ENCODE results near the gene TNFRSF18.
"Not testable (repeated sequence)": the region's sequence is repeated elsewhere in the genome, so short reads cannot be mapped to it uniquely, and the experiment has no call there.

The TNFRSF18 gene

GRCh38 chr1:1200876-1201810, 5.2 kb downstream of the TNFRSF18 start:
- Mint-ChIP-seq H3K27me3 (peaks cover 8% of the 10 kb centered on the region), H3K4me3 (peak overlapping the region; percentile 46), H3K9me3 (no peaks in the 10 kb centered on the region), H3K27ac (peak overlapping the region; percentile 73), H3K4me1 (peaks cover 34% of the 10 kb centered on the region), H3K36me3 (no peaks in the 10 kb centered on the region)
- peak; percentile 72 for ATAC-seq

GRCh38 chr1:1199961-1200875, 6.2 kb downstream of the TNFRSF18 start:
- no peaks in the 10 kb centered on the region for H3K9me3 Mint-ChIP-seq
- H3K4me1 Mint-ChIP-seq: peaks cover 27% of the 10 kb centered on the region
- peak overlapping the region; percentile 35 for H3K4me3 Mint-ChIP-seq
- H3K27me3 Mint-ChIP-seq: peaks cover 8% of the 10 kb centered on the region
- ATAC-seq: no peak
- peaks cover 2% of the 10 kb centered on the region for H3K36me3 Mint-ChIP-seq
- peak overlapping the region; percentile 73 for H3K27ac Mint-ChIP-seq

GRCh38 chr1:1199141-1199960, 7.0 kb downstream of the TNFRSF18 start:
- H3K4me3 Mint-ChIP-seq: no peak overlapping the region

GRCh38 chr1:1198423-1199140, 7.8 kb downstream of the TNFRSF18 start:
- Mint-ChIP-seq H3K36me3 (peaks cover 4% of the 10 kb centered on the region), H3K4me1 (peaks cover 16% of the 10 kb centered on the region), H3K27ac (no peak overlapping the region), H3K4me3 (no peak overlapping the region), H3K9me3 (peaks cover 7% of the 10 kb centered on the region), H3K27me3 (peaks cover 8% of the 10 kb centered on the region)
- no peak for ATAC-seq

More at GRCh38 chr1:1199141-1199960, 7.0 kb downstream of the TNFRSF18 start:
- Mint-ChIP-seq H3K36me3 (peaks cover 4% of the 10 kb centered on the region), H3K4me1 (peaks cover 18% of the 10 kb centered on the region), H3K27me3 (peaks cover 8% of the 10 kb centered on the region), H3K9me3 (peaks cover 6% of the 10 kb centered on the region), H3K27ac (peak overlapping the region; percentile 73)
- no peak for ATAC-seq

GRCh38 chr1:1197551-1198422, 8.6 kb downstream of the TNFRSF18 start:
- H3K4me3 Mint-ChIP-seq: no peak overlapping the region
- ATAC-seq: no peak
- no peak overlapping the region for H3K27ac Mint-ChIP-seq
- H3K36me3 Mint-ChIP-seq: peaks cover 4% of the 10 kb centered on the region
- H3K4me1 Mint-ChIP-seq: peaks cover 16% of the 10 kb centered on the region
- peaks cover 7% of the 10 kb centered on the region for H3K9me3 Mint-ChIP-seq
- peaks cover 8% of the 10 kb centered on the region for H3K27me3 Mint-ChIP-seq

- no peak overlapping the region for H3K4me3 Mint-ChIP-seq
- ATAC-seq: no peak
- peaks cover 8% of the 10 kb centered on the region for H3K9me3 Mint-ChIP-seq
- no peak overlapping the region for H3K27ac Mint-ChIP-seq
- H3K4me1 Mint-ChIP-seq: peaks cover 16% of the 10 kb centered on the region
- H3K27me3 Mint-ChIP-seq: peaks cover 11% of the 10 kb centered on the region
- peaks cover 6% of the 10 kb centered on the region for H3K36me3 Mint-ChIP-seq
These were observed 9.2 kb downstream of the TNFRSF18 start for GRCh38 chr1:1197188-1197500.

- Mint-ChIP-seq H3K9me3 (peaks cover 12% of the 10 kb centered on the region), H3K4me3 (no peak overlapping the region), H3K4me1 (peaks cover 16% of the 10 kb centered on the region), H3K36me3 (peaks cover 10% of the 10 kb centered on the region), H3K27ac (no peak overlapping the region), H3K27me3 (peaks cover 16% of the 10 kb centered on the region)
- ATAC-seq: no peak
These were observed 9.8 kb downstream of the TNFRSF18 start for GRCh38 chr1:1196431-1197187.

- peaks cover 12% of the 10 kb centered on the region for H3K9me3 Mint-ChIP-seq
- not testable (repeated sequence) for H3K27ac Mint-ChIP-seq, ATAC-seq, H3K4me3 Mint-ChIP-seq
- peaks cover 15% of the 10 kb centered on the region for H3K4me1 Mint-ChIP-seq
- H3K27me3 Mint-ChIP-seq: peaks cover 14% of the 10 kb centered on the region
- peaks cover 10% of the 10 kb centered on the region for H3K36me3 Mint-ChIP-seq
These were observed 10.7 kb downstream of the TNFRSF18 start for GRCh38 chr1:1195726-1196125.

GRCh38 chr1:1194723-1195122, 11.7 kb downstream of the TNFRSF18 start:
- H3K27ac Mint-ChIP-seq: no peak overlapping the region
- peaks cover 12% of the 10 kb centered on the region for H3K9me3 Mint-ChIP-seq
- H3K4me1 Mint-ChIP-seq: peaks cover 5% of the 10 kb centered on the region
- H3K4me3 Mint-ChIP-seq: no peak overlapping the region
- peaks cover 10% of the 10 kb centered on the region for H3K36me3 Mint-ChIP-seq
- H3K27me3 Mint-ChIP-seq: peaks cover 16% of the 10 kb centered on the region
- ATAC-seq: no peak

GRCh38 chr1:1191734-1192133, 14.7 kb downstream of the TNFRSF18 start:
- H3K36me3 Mint-ChIP-seq: peaks cover 10% of the 10 kb centered on the region

GRCh38 chr1:1189111-1189510, 17.3 kb downstream of the TNFRSF18 start:
- no peak for ATAC-seq
- Mint-ChIP-seq H3K27ac (no peak overlapping the region), H3K9me3 (peaks cover 5% of the 10 kb centered on the region), H3K36me3 (peaks cover 6% of the 10 kb centered on the region), H3K27me3 (peaks cover 27% of the 10 kb centered on the region), H3K4me3 (no peak overlapping the region), H3K4me1 (peaks cover 6% of the 10 kb centered on the region)

More at GRCh38 chr1:1191734-1192133, 14.7 kb downstream of the TNFRSF18 start:
- H3K4me3 Mint-ChIP-seq: no peak overlapping the region
- peaks cover 12% of the 10 kb centered on the region for H3K9me3 Mint-ChIP-seq
- H3K4me1 Mint-ChIP-seq: peaks cover 5% of the 10 kb centered on the region
- H3K27me3 Mint-ChIP-seq: peaks cover 25% of the 10 kb centered on the region
- H3K27ac Mint-ChIP-seq: no peak overlapping the region
- ATAC-seq: no peak

GRCh38 chr1:1187938-1188337, 18.5 kb downstream of the TNFRSF18 start:
- H3K27ac Mint-ChIP-seq: no peak overlapping the region
- peaks cover 5% of the 10 kb centered on the region for H3K9me3 Mint-ChIP-seq
- H3K4me1 Mint-ChIP-seq: peaks cover 15% of the 10 kb centered on the region
- H3K4me3 Mint-ChIP-seq: no peak overlapping the region
- H3K36me3 Mint-ChIP-seq: peaks cover 6% of the 10 kb centered on the region
- ATAC-seq: no peak
- peaks cover 38% of the 10 kb centered on the region for H3K27me3 Mint-ChIP-seq
